ENCODE data around the gene COX10.

DNA sequence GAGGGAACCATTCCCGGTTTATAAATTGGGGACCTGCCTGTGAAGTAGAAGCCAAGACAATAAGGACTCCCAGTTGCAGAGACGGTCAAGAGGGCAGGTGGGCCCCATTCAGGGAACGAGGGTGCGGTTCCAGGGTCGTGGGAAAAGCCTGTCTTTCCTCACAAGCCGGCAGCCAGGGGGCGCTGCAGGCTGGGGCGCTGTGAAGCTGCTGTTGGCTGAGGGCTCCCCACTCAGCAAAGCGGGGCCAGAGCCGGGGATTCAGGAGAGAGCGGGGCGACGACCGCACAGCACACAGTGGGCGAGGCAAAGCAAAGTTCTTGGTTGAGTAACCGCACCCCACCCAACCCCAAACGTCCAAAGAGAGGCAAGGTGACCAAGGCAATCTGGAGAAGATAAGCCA, 142.5 kb downstream of the COX10 start:
- TF ChIP-seq POLR2AphosphoS5 (IDR thresholded peaks at IDR 0.05; ENCODE audit: borderline replicate concordance, low read depth, low read length), result no peak
- no peak for TF ChIP-seq EZH2 (IDR thresholded peaks at IDR 0.05)
- no peak for TF ChIP-seq FOXP2 (optimal IDR thresholded peaks at IDR 0.05; ENCODE audit: control extremely low read depth, extremely low read length, insufficient read depth)

Measured in SK-N-MC (cell line).